HL-60 (cell line): ENCODE results near the gene GNG7.

Experiments used
- DNase-seq, 2 experiments: peaks; one replicate each; pipeline ENCODE4 v3.0.0-alpha.2; 2010 to 2020; ENCODE audit warnings: low read depth in 1 of 2, low spot score in 1 of 2
- H3K27ac ChIP-seq: fragments of 250-450 bp; sonication (Bioruptor Pico); replicated peaks from 2 replicates; pipeline ENCODE4 v1.5.1; 2020; ENCODE audit warnings: mild to moderate bottlenecking, moderate library complexity
- H3K27me3 ChIP-seq: fragments of 250-450 bp; sonication (Bioruptor Pico); 2 replicates; pipeline ENCODE4 v1.5.1; 2021; ENCODE audit warnings: mild to moderate bottlenecking, moderate library complexity; ENCODE audit not compliant: insufficient read depth, poor library complexity, severe bottlenecking
- H3K4me3 ChIP-seq: replicated peaks from 2 replicates; pipeline ENCODE4 v1.5.1; 2011; ENCODE audit warnings: mild to moderate bottlenecking, control low read depth, low read length; ENCODE audit not compliant: insufficient read depth
- GABPA ChIP-seq: IDR thresholded peaks from 2 replicates; pipeline ENCODE4 v1.6.1; 2012; ENCODE audit warnings: low read depth
- POLR2AphosphoS5 ChIP-seq: IDR thresholded peaks from 2 replicates; pipeline ENCODE4 v1.6.1; 2012; ENCODE audit warnings: low read depth
- SPI1 ChIP-seq: IDR thresholded peaks from 2 replicates; pipeline ENCODE4 v1.6.1; 2012; ENCODE audit warnings: low read depth, mild to moderate bottlenecking, borderline replicate concordance
- TF ChIP-seq, protein P1 (sequence below): IDR thresholded peaks from 2 replicates; pipeline ENCODE4 v1.6.1; 2012; ENCODE audit warnings: low read depth; ENCODE audit not compliant: insufficient replicate concordance
- TF ChIP-seq, protein P2 (sequence below): IDR thresholded peaks from one replicate; pipeline ENCODE4 v1.5.1; 2011; ENCODE audit warnings: low read length, control low read depth, inconsistent platforms; ENCODE audit not compliant: insufficient read depth

The GNG7 gene

DNA sequence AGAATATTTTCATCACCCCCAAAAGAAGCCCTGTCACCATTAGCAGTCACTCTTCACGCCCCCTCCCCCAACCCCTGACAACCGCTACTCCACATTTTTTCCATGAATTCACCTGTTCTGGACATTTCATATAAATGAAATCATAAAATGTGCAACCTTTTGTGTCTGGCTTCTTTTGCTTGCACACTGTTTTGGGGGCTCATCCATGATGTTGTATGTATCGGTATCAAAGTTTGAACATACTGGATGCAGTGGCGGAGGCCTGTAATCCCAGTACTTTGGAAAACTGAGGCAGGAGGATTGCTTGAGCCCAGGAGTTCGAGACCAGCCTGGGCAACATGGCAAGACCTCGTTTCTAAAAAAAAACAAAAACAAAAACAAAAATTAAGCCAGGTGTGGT lies 219.4 kb downstream of the GNG7 start:
- Histone ChIP-seq H3K4me3 (no peak overlapping the region), H3K27ac (no peak overlapping the region), H3K27me3 (no peaks in the 10 kb centered on the region)
- no peak for TF ChIP-seq POLR2AphosphoS5
- no peak for TF ChIP-seq GABPA
- TF ChIP-seq, protein P1, sequence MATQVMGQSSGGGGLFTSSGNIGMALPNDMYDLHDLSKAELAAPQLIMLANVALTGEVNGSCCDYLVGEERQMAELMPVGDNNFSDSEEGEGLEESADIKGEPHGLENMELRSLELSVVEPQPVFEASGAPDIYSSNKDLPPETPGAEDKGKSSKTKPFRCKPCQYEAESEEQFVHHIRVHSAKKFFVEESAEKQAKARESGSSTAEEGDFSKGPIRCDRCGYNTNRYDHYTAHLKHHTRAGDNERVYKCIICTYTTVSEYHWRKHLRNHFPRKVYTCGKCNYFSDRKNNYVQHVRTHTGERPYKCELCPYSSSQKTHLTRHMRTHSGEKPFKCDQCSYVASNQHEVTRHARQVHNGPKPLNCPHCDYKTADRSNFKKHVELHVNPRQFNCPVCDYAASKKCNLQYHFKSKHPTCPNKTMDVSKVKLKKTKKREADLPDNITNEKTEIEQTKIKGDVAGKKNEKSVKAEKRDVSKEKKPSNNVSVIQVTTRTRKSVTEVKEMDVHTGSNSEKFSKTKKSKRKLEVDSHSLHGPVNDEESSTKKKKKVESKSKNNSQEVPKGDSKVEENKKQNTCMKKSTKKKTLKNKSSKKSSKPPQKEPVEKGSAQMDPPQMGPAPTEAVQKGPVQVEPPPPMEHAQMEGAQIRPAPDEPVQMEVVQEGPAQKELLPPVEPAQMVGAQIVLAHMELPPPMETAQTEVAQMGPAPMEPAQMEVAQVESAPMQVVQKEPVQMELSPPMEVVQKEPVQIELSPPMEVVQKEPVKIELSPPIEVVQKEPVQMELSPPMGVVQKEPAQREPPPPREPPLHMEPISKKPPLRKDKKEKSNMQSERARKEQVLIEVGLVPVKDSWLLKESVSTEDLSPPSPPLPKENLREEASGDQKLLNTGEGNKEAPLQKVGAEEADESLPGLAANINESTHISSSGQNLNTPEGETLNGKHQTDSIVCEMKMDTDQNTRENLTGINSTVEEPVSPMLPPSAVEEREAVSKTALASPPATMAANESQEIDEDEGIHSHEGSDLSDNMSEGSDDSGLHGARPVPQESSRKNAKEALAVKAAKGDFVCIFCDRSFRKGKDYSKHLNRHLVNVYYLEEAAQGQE, result no peak
- no peak for TF ChIP-seq SPI1
- TF ChIP-seq, protein P2, sequence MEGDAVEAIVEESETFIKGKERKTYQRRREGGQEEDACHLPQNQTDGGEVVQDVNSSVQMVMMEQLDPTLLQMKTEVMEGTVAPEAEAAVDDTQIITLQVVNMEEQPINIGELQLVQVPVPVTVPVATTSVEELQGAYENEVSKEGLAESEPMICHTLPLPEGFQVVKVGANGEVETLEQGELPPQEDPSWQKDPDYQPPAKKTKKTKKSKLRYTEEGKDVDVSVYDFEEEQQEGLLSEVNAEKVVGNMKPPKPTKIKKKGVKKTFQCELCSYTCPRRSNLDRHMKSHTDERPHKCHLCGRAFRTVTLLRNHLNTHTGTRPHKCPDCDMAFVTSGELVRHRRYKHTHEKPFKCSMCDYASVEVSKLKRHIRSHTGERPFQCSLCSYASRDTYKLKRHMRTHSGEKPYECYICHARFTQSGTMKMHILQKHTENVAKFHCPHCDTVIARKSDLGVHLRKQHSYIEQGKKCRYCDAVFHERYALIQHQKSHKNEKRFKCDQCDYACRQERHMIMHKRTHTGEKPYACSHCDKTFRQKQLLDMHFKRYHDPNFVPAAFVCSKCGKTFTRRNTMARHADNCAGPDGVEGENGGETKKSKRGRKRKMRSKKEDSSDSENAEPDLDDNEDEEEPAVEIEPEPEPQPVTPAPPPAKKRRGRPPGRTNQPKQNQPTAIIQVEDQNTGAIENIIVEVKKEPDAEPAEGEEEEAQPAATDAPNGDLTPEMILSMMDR, result no peak
- no peak for DNase-seq

DNA sequence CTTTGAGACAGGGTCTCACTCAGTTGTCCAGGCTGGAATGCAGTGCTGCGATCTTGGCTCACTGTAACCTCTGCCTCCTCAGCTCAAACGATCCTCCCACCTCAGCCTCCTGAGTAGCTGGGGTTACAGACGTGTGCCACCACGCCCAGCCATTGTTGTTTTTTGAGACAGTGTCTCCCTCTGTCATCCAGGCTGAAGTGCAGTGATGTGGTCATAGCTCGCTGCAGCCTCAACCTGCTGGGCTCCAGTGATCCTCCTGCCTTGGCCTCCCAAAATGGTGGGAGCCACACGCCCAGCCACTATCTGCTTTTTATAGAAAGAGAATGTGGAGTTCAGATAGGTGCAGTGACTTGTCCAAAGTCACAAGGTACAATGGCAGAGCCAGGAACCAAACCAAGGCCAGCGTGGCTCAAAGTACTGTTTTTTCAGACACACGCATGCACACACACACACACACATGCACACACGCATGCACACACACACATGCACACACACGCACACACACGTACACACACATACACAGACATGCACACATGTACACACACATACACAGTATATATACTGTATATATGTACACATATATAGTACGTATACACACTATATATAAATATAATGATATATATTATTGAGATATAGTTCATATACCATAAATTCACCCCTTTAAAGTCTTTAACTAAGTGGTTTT lies 220.0 kb downstream of the GNG7 start:
- no peak overlapping the region for H3K4me3 ChIP-seq
- H3K27ac ChIP-seq, result no peak overlapping the region
- TF ChIP-seq SPI1 (no peak), POLR2AphosphoS5 (no peak), GABPA (no peak)
- TF ChIP-seq, protein P2, result no peak
- TF ChIP-seq, protein P1, result no peak
- no peak for DNase-seq
- H3K27me3 ChIP-seq, result no peaks in the 10 kb centered on the region

DNA sequence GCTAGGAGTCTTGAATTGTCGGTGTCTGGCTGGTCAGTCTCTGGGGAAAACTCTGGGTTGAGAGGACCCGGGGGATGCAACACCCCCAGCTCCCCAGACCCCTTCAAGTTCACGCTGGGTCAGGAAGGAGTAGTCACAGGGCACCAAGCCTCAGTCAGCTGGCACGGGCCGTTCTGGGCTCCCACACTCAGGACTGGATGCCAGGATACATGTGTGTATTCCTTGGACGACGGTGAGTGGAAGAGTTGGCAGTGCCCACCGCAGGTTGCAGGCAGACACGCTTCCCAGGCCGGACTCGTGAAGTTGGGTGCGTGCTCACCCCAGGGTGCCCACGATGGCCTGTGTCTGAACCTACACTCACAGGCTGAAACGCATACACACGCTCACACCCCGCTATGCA lies 221.0 kb downstream of the GNG7 start:
- no peak overlapping the region for H3K27ac ChIP-seq
- no peak overlapping the region for H3K4me3 ChIP-seq
- DNase-seq, result no peak
- H3K27me3 ChIP-seq, result no peaks in the 10 kb centered on the region
- no peak for TF ChIP-seq SPI1
- TF ChIP-seq POLR2AphosphoS5, result no peak
- TF ChIP-seq GABPA, result no peak
- TF ChIP-seq, protein P2, result no peak
- TF ChIP-seq, protein P1, result no peak
